ENCODE results near the gene TADA3.

The TADA3 gene

DNA sequence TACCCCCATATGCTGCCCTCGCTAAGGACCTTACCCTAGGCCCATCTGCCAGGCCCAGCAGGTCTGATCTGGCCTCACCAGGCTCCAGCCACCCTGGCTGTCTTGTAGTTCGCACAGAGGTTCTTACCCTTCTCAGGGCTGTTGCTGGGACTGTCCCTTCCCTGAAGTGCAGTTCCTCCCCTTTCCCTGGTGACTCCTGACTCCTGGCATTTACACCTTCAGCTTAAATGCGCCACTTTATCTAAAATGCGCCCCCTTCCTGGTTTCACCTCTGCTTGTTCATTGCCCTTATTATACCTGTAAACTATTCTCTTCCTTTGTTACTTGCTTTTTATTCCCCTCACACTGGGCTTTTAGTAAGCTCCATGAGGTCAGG, 17.0 kb upstream of the TADA3 start:
- FAIRE-seq: no peak

DNA sequence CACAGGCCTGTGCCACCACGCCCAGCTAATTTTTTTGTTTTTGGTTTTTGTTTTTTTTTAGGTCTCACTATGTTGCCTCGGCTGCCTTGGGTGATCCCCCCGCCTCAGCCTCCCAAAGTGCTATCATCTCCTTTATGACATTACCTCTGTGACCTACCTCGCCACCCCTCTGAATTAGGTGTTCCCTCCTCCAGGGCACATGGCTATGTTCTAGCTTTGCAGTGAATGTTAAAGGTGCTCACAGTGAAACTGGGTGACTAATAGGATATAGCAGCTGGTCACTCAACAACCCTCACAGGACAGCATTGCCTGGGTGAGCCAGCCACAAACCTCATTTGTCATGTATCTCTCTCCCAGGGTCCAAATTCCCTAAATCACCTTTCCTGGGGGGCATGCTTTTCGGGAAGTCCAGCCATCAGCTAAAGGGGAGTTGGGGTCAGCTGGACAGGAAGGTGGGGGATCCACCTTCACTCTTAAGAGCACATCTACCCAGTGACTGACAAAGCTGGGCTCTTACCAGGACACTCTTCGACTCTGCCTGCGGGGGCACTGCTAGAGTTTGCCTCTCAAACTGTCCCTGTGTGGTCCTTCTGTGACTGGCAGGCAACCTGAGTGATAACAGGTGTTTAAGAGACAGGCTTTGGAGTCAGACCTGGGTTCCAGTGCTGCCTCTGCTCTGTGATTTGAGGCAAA, 16.2 kb upstream of the TADA3 start:
- no peak for FAIRE-seq

- no peak for FAIRE-seq
Observed at GRCh38 chr3:9807981-9808344, 15.7 kb upstream of the TADA3 start.

GRCh38 chr3:9806688-9807589, 14.7 kb upstream of the TADA3 start:
- no peak for FAIRE-seq

GRCh38 chr3:9806137-9806536, 13.9 kb upstream of the TADA3 start:
- FAIRE-seq: no peak

GRCh38 chr3:9804996-9805395, 12.7 kb upstream of the TADA3 start:
- no peak for FAIRE-seq

- FAIRE-seq: no peak
Observed at GRCh38 chr3:9803494-9803893, 11.2 kb upstream of the TADA3 start.

DNA sequence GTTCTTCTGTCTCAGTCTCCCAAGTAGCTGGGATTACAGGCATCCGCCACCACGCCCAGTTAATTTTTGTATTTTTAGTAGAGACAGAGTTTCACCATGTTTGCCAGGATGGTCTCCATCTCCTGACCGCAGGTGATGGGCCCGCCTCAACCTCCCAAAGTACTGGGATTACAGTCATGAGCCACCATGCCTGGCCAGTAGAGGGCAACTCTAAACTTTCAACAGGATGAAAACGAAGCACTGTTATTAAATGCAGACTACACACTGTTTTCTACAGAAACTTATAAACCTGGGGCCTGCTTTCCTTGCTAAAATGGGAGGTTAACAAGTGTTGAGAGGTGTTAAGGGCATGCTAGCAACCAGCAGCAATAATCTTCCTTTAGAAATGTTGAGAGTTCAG, 8.3 kb upstream of the TADA3 start:
- FAIRE-seq: no peak

DNA sequence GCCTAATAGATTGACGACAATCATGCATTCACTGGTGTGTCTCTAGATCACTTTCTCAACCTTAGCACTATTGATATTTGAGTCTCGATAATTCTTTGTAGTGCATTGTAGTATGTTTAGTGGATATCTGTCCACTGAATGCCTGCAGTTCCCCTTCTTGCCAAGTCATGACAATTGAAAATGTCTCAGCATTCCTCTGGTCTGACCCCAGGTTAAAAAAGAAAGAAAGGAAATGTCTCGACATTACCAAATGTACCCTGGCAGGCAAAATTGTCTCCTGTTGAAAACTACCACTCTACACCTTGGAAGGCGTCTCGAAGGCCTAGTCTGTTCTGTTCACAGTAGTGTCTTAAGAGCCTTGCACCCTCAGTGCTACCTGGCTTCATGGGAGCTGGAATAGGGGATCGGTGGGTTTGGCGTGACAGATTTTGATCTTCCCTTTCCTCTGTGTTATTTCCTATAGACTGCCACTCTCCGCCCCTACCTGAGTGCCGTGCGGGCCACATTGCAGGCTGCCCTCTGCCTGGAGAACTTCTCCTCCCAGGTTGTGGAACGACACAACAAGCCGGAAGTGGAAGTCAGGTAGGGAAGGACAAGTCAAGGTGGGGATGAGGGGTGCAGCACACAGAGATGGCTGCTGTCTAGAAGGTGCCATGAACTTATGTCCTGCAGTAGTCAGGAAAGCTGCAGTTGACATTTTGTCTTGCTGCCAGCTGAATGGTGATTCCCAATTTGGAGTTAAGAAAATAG, 5.1 kb upstream of the TADA3 start:
- no peak for FAIRE-seq

- no peak for FAIRE-seq
Observed at GRCh38 chr3:9795207-9795606, 2.9 kb upstream of the TADA3 start.

- no peak for FAIRE-seq
Observed at GRCh38 chr3:9794400-9794799, 2.1 kb upstream of the TADA3 start.

- no peak for FAIRE-seq
Observed at GRCh38 chr3:9793161-9793781, 998 bp upstream of the TADA3 start.

DNA sequence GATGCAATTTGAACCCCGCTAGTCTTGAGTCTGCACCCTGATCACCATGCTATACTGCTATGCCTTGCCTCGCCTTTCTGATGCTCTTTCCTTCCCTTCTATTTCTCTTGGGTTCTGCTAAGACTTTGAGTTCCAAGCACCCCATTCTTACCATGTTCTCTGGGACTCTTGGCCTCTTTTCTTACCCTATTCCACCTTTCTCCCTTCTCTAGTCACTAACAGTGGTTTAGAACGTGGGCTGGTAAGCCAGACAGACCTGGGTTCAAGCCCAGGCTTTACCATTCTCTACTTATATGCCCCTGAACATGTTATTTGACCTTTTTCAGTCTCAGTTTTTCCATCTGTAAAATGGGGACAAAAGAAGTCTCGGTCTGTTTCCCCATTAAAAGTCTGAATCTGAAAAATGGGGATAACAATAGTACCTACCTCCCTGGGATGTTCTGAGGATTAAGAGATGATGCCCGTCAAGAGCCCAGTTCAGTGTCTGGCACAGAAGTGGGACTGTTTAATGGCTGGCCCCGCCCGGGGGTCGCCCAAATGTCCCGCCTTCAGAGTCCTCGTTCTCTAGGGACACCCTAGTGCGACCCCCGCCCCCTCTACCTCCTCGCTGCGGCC, 376 bp downstream of the TADA3 start:
- FAIRE-seq: no peak

DNA sequence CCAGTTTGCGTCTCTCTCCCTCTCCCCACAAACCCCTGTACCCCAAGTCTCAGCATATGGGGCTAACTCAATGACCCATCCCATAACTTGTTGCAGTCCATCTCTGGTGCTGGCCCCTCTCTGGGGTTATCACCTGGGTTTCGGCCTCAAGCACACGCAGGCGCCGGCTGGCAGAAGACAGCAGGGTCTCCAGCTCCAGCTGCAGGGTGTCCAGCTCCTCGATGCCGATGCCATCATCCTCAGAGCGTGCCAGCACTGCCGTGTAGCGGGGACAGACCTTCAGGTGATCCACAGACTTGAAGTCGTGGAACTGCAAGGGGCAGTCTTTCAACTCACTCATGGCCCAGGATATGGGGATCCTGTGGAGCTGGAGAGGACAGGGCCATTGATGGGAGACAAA, 1.1 kb downstream of the TADA3 start:
- FAIRE-seq: no peak

GRCh38 chr3:9787714-9788113, 4.6 kb downstream of the TADA3 start:
- FAIRE-seq: no peak

GRCh38 chr3:9786825-9787669, 5.2 kb downstream of the TADA3 start:
- FAIRE-seq: no peak

DNA sequence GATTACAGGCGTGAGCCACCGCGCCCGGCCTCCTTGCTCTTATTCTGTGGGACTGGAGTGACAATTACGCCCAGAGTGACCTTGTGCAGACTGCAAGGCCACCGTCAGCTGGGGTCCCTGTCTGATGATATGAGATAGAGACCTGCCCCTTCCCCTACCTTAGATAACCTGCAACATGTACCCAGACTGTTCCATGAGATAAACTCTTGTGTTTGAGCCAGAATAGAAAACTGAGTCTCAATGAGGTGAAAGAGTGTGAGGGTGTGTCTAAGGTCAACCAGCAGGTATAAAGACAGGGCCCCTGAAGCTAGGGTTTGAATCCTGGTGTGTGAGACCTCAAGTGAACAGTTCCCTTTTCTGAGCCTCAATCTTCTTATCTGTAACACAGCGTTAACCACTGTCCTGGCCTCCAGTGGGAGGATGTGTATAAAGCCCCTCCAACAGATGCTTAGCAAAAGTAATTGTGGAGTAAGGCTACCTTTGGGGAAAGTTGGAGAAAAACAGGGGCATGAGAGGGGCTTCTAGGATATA, 6.0 kb downstream of the TADA3 start:
- no peak for FAIRE-seq

DNA sequence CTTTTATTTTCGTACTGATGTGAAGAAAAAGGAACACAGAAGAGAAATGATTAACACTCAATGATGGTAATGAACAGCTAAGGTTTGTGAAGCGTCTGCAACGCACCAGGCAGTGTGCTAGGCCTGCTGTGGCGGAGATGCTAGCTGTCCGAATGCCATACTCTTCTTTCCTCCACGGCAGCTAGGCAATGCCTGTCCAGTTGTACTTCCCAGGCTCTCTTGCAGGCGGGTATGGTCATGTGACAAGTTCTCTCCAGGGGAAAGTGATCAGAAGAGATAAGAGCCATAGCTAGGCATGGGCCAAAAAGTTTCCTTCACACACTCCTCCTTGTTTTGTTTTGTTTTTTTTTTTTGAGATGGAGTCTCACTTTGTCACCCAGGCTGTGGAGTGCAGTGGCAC, 6.7 kb downstream of the TADA3 start:
- FAIRE-seq: no peak

DNA sequence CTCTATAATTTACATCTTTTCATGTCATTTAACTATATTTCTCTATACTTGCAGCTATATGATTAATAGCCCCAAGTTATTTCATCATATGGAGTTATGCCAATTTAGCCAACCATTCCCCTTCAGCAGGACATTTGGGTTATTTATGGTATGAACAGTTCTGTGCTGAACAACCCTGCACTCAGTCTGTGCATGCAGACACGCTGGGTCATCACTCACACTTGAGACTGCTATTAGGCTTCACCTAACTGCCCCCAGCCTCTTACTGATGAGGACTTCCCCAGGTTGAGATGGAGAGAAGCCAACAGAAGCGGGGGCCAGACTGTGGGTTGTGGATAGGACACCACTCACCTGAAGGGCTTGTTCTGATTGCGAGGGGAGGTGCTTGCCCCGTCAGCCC, 7.3 kb downstream of the TADA3 start:
- FAIRE-seq: no peak

DNA sequence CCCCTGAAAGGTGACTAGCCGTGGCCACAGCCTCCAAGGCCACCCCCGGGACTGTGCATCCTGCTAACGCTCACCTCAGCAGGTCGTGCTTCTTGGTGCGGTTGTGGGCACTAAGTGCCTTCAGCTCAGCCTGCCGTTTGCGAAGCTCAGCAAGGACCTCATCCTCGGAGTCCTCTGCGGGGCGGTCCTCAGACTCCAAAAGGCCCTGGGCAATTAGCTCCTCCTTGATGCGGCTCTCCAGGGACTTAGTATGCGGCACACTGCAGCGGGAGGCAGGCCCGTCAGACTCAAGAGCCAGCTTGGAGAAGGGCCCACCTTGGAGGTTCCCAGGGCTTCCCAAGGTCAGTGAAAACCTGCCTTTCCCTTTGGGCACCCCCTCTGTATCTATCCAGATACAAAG, 8.3 kb downstream of the TADA3 start:
- FAIRE-seq: no peak

DNA sequence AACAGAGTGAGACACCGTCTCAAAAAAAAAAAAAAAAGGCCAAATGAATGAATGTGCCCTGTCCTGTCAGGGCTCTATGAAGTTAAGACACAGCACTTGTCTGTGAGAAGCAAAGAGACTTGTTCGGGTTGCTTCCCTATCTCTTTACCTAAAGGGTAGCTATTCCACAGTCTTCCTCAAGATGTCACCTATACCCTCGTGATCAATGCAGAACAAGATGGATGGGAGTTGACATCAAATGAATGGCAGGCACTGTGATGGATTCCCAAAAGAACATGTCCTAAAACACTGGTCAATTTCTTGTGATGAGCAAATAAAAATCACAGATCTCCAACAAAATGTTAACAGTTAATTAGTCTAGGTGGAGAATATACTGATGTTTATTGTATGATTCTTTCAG, 9.5 kb downstream of the TADA3 start:
- no peak for FAIRE-seq

All from colon (tissue), 2 donors.